OCI-LY3 (cell line): ENCODE measurements around the gene MEAK7.

Source experiments
- H2AFZ ChIP-seq: fragments of 200-600, 300-600 bp; shearing (Covaris generic); 2 replicates; pipeline ENCODE4 v1.6.0; 2014; ENCODE audit warnings: antibody characterized with exemption, low read depth, low read length
- H3K27ac ChIP-seq: fragments of 200-600, 300-600 bp; sonication (generic); 2 replicates; pipeline ENCODE4 v1.5.1; 2014; ENCODE audit warnings: mild to moderate bottlenecking, low read length, moderate library complexity, mixed read lengths
- H3K27me3 ChIP-seq: fragments of 200-600, 300-600 bp; sonication (generic); 2 replicates; pipeline ENCODE4 v1.6.1; 2014; ENCODE audit warnings: low read depth, low read length, mixed read lengths
- H3K36me3 ChIP-seq: fragments of 200-600, 300-600 bp; sonication (generic); replicated peaks from 2 replicates; pipeline ENCODE3; 2014; ENCODE audit warnings: low read depth, low read length, mixed read lengths
- H3K4me1 ChIP-seq: fragments of 300-600, 200-600 bp; sonication (generic); 2 replicates; pipeline ENCODE4 v1.6.1; 2014; ENCODE audit warnings: low read length, mixed read lengths
- H3K4me2 ChIP-seq: fragments of 200-600, 300-600 bp; sonication (generic); 2 replicates; pipeline ENCODE4 v1.6.1; 2014; ENCODE audit warnings: low read length, mixed read lengths
- H3K4me3 ChIP-seq: fragments of 300-600, 200-600 bp; sonication (generic); 2 replicates; pipeline ENCODE4 v1.5.1; 2014; ENCODE audit warnings: antibody characterized with exemption, mild to moderate bottlenecking, low read length, moderate library complexity
- H3K79me2 ChIP-seq: fragments of 300-600, 200-600 bp; shearing (Covaris generic); 2 replicates; pipeline ENCODE4 v1.6.1; 2014; ENCODE audit warnings: mild to moderate bottlenecking, low read length, mixed read lengths
- H3K9ac ChIP-seq: fragments of 300-600, 200-600 bp; shearing (Covaris generic); 2 replicates; pipeline ENCODE4 v1.6.0; 2014; ENCODE audit warnings: mild to moderate bottlenecking, low read length, moderate library complexity
- H3K9me3 ChIP-seq: fragments of 200-600, 300-600 bp; shearing (Covaris generic); 2 replicates; pipeline ENCODE4 v1.6.1; 2014; ENCODE audit warnings: low read length, mixed read lengths; ENCODE audit not compliant: insufficient read depth
- H4K20me1 ChIP-seq: fragments of 200-600, 300-600 bp; sonication (generic); 2 replicates; pipeline ENCODE4 v1.6.1; 2016; ENCODE audit warnings: low read length, mixed read lengths; ENCODE audit not compliant: insufficient read depth
- CTCF ChIP-seq: fragments of 200-600, 300-600 bp; sonication (generic); IDR thresholded peaks from 2 replicates; pipeline ENCODE4 v1.5.1; 2014; ENCODE audit warnings: antibody characterized with exemption, low read length, low read depth
- EZH2phosphoT487 ChIP-seq: fragments of 200-600 bp; shearing (Covaris generic); IDR thresholded peaks from 2 replicates; pipeline ENCODE4 v1.6.1; 2018; ENCODE audit warnings: antibody characterized with exemption, mixed run types, low read depth

MEAK7 gene

GRCh38 chr16:84541999-84542817 is 37.7 kb upstream of the MEAK7 start:
- Histone ChIP-seq H3K27ac (no peak overlapping the region), H3K9ac (no peak overlapping the region), H3K4me2 (no peak overlapping the region), H3K27me3 (0 out of 2 replicates have a peak, but pooled peaks cover 5% of the 10 kb centered on the region), H2AFZ (no peak overlapping the region), H3K79me2 (no peaks in the 10 kb centered on the region), H3K4me1 (no peaks in the 10 kb centered on the region), H4K20me1 (no peaks in the 10 kb centered on the region), H3K36me3 (no peaks in the 10 kb centered on the region), H3K9me3 (no peaks in the 10 kb centered on the region), H3K4me3 (no peak overlapping the region)
- TF ChIP-seq CTCF (no peak), EZH2phosphoT487 (no peak)

- no peaks in the 10 kb centered on the region for H3K79me2 ChIP-seq
- no peak overlapping the region for H3K4me3 ChIP-seq
- TF ChIP-seq EZH2phosphoT487 (no peak), CTCF (no peak)
- no peaks in the 10 kb centered on the region for H4K20me1 ChIP-seq
- no peaks in the 10 kb centered on the region; the same call in 1 of the 2 replicates for H3K27me3 ChIP-seq
- no peak overlapping the region for H3K27ac ChIP-seq
- no peak overlapping the region for H3K9ac ChIP-seq
- H3K4me2 ChIP-seq = no peak overlapping the region
- H3K4me1 ChIP-seq = no peaks in the 10 kb centered on the region
- no peaks in the 10 kb centered on the region for H3K9me3 ChIP-seq
- H2AFZ ChIP-seq = no peak overlapping the region
- H3K36me3 ChIP-seq = no peaks in the 10 kb centered on the region
These were observed 35.7 kb upstream of the MEAK7 start for GRCh38 chr16:84540194-84540593.

GRCh38 chr16:84538222-84538840 is 33.9 kb upstream of the MEAK7 start:
- Histone ChIP-seq H3K27ac (no peak overlapping the region), H3K9ac (no peak overlapping the region), H3K9me3 (no peaks in the 10 kb centered on the region), H2AFZ (no peak overlapping the region), H3K4me1 (no peaks in the 10 kb centered on the region), H3K4me2 (no peak overlapping the region), H3K4me3 (no peak overlapping the region), H3K36me3 (no peaks in the 10 kb centered on the region), H3K27me3 (peaks cover 11% of the 10 kb centered on the region; the same call in 1 of the 2 replicates), H3K79me2 (no peaks in the 10 kb centered on the region), H4K20me1 (no peaks in the 10 kb centered on the region)
- TF ChIP-seq CTCF = no peak
- TF ChIP-seq EZH2phosphoT487 = no peak

GRCh38 chr16:84537491-84538151 is 33.2 kb upstream of the MEAK7 start:
- Histone ChIP-seq H3K36me3 (no peaks in the 10 kb centered on the region), H3K79me2 (no peaks in the 10 kb centered on the region), H3K4me2 (no peak overlapping the region), H3K27me3 (peaks cover 11% of the 10 kb centered on the region; the same call in 1 of the 2 replicates), H3K27ac (no peak overlapping the region), H3K4me1 (no peaks in the 10 kb centered on the region), H2AFZ (no peak overlapping the region), H3K9ac (no peak overlapping the region), H3K4me3 (no peak overlapping the region), H4K20me1 (no peaks in the 10 kb centered on the region), H3K9me3 (no peaks in the 10 kb centered on the region)
- TF ChIP-seq EZH2phosphoT487 (no peak), CTCF (no peak)
